Inferior parietal cortex (tissue), 1 donor: ENCODE measurements around the gene IL17C.
"Not testable (repeated sequence)": the region's sequence is repeated elsewhere in the genome, so short reads cannot be mapped to it uniquely, and the experiment has no call there.

Experiments used
- DNase-seq: peaks from one replicate; pipeline ENCODE4 v3.0.0-alpha.2; 2016; ENCODE audit errors: extremely low spot score

The IL17C gene

GRCh38 chr16:88638323-88639230 lies at the start of gene IL17C:
Gene IL17C, plus strand, starts transcription at chr16:88638572. Its CDS starts 70 bp downstream, at chr16:88638642.
- no peak for DNase-seq

- no peak for DNase-seq
Observed at GRCh38 chr16:88588754-88589153, 49.6 kb upstream of the IL17C start.

GRCh38 chr16:88589441-88589840 lies 48.9 kb upstream of the IL17C start:
- no peak for DNase-seq

GRCh38 chr16:88591577-88592021 lies 46.8 kb upstream of the IL17C start:
- DNase-seq: no peak

- DNase-seq: no peak
Observed at GRCh38 chr16:88593061-88593460, 45.3 kb upstream of the IL17C start.

GRCh38 chr16:88593489-88593888 lies 44.9 kb upstream of the IL17C start:
- DNase-seq: no peak

- DNase-seq: no peak
Observed at GRCh38 chr16:88593910-88594309, 44.5 kb upstream of the IL17C start.

- no peak for DNase-seq
Observed at GRCh38 chr16:88595101-88595500, 43.3 kb upstream of the IL17C start.

- no peak for DNase-seq
Observed at GRCh38 chr16:88595921-88596320, 42.5 kb upstream of the IL17C start.

- peak; percentile 67 for DNase-seq
Observed at GRCh38 chr16:88596483-88596882, 41.9 kb upstream of the IL17C start.

GRCh38 chr16:88597856-88598491 lies 40.4 kb upstream of the IL17C start:
- DNase-seq: no peak

GRCh38 chr16:88599092-88599733 lies 39.2 kb upstream of the IL17C start:
- no peak for DNase-seq

- DNase-seq: no peak
Observed at GRCh38 chr16:88599825-88600538, 38.4 kb upstream of the IL17C start.

- DNase-seq: no peak
Observed at GRCh38 chr16:88600539-88600896, 37.9 kb upstream of the IL17C start.

- DNase-seq: no peak
Observed at GRCh38 chr16:88601313-88602036, 36.9 kb upstream of the IL17C start.

GRCh38 chr16:88602091-88602490 lies 36.3 kb upstream of the IL17C start:
- no peak for DNase-seq

- DNase-seq: no peak
Observed at GRCh38 chr16:88605186-88606147, 32.9 kb upstream of the IL17C start.

GRCh38 chr16:88606148-88606757 lies 32.1 kb upstream of the IL17C start:
- DNase-seq: no peak

GRCh38 chr16:88608076-88608475 lies 30.3 kb upstream of the IL17C start:
- no peak for DNase-seq

- DNase-seq: not testable (repeated sequence)
Observed at GRCh38 chr16:88609426-88609825, 28.9 kb upstream of the IL17C start.
